HG03060 (cell line): ENCODE measurements around the gene OTP.

Experiments
- ATAC-seq: cut with Tn5 transposase; IDR thresholded peaks from one replicate; pipeline ENCODE4 v1.9.1; 2021; ENCODE audit warnings: low read depth, moderate number of reproducible peaks; ENCODE audit not compliant: unreplicated experiment

The OTP gene

GRCh38 chr5:77637998-77638762 is at the start of gene OTP:
OTP (minus strand) TSS chr5:77638713; CDS start chr5:77638549, 164 bp downstream.
- no peak for ATAC-seq

GRCh38 chr5:77683171-77683732 is 44.7 kb upstream of the OTP start:
- no peak for ATAC-seq

- ATAC-seq = no peak
These were observed 32.0 kb upstream of the OTP start for GRCh38 chr5:77670526-77670925.

GRCh38 chr5:77669677-77670076 is 31.2 kb upstream of the OTP start:
- no peak for ATAC-seq

- ATAC-seq = no peak
These were observed 24.8 kb upstream of the OTP start for GRCh38 chr5:77663090-77663863.

- ATAC-seq = no peak
These were observed 24.1 kb upstream of the OTP start for GRCh38 chr5:77662635-77663034.

GRCh38 chr5:77658662-77659061 is 20.1 kb upstream of the OTP start:
- no peak for ATAC-seq

GRCh38 chr5:77651343-77651742 is 12.8 kb upstream of the OTP start:
- no peak for ATAC-seq

GRCh38 chr5:77650686-77651085 is 12.2 kb upstream of the OTP start:
- ATAC-seq = no peak

- ATAC-seq = no peak
These were observed 11.3 kb upstream of the OTP start for GRCh38 chr5:77649776-77650175.

GRCh38 chr5:77645995-77646639 is 7.6 kb upstream of the OTP start:
- ATAC-seq = no peak

GRCh38 chr5:77645158-77645994 is 6.9 kb upstream of the OTP start:
- no peak for ATAC-seq

GRCh38 chr5:77644371-77645157 is 6.1 kb upstream of the OTP start:
- ATAC-seq = no peak

GRCh38 chr5:77643654-77644370 is 5.3 kb upstream of the OTP start:
- ATAC-seq = no peak

GRCh38 chr5:77642738-77643653 is 4.5 kb upstream of the OTP start:
- no peak for ATAC-seq

- no peak for ATAC-seq
These were observed 3.6 kb upstream of the OTP start for GRCh38 chr5:77641963-77642737.

- ATAC-seq = no peak
These were observed 3.0 kb upstream of the OTP start for GRCh38 chr5:77641397-77641943.
